Thyroid gland (tissue), 4 donors: ENCODE measurements around the gene IL3RA.

Experiments used
- CTCF ChIP-seq, 6 experiments: fragments of 200-600 bp in 3 of 6; fragments of 450-650 bp in 3 of 6; sonication (generic) in 3 of 6; IDR thresholded peaks; one replicate each; pipeline ENCODE4 v1.5.1; 2016 to 2019; ENCODE audit warnings: antibody characterized with exemption in 6 of 6, mild to moderate bottlenecking in 2 of 6, inconsistent platforms in 1 of 6, moderate library complexity in 1 of 6
- POLR2A ChIP-seq, 2 donors: fragments of 450-650 bp; IDR thresholded peaks; one replicate each; pipeline ENCODE4 v1.6.1; 2017; ENCODE audit warnings: antibody characterized with exemption in 2 of 2, mild to moderate bottlenecking in 2 of 2, moderate library complexity in 1 of 2

GRCh38 chrX:1430451-1430850 lies 93.9 kb downstream of the IL3RA start:
- TF ChIP-seq CTCF (IDR thresholded peaks at IDR 0.05) (no peak), POLR2A (IDR thresholded peaks at IDR 0.05) (no peak)
